Keratinocyte (primary cell): ENCODE measurements around the gene YEATS4. TPM values are rescaled to one million over a fixed set of nuclear protein-coding genes. Genes with fewer than 3 reads are reported as not detected.

Experiments used
- DNase-seq: peaks from one replicate; pipeline ENCODE4 v3.0.0-alpha.2; 2011; ENCODE audit warnings: low read depth, missing footprints, low spot score
- FAIRE-seq: peaks from 2 replicates; lab custom pipeline; 2011; peaks lifted over from hg19 to GRCh38; lab: Jason Lieb, UNC
- H2AFZ ChIP-seq: 2 replicates; pipeline ENCODE4 v1.6.0; 2012; ENCODE audit warnings: low read length, control low read depth, inconsistent platforms; ENCODE audit not compliant: control insufficient read depth
- H3K27ac ChIP-seq: 2 replicates; pipeline ENCODE4 v1.5.1; 2011; ENCODE audit warnings: low read length; ENCODE audit not compliant: control insufficient read depth, insufficient read depth
- H3K27me3 ChIP-seq: 3 replicates; pipeline ENCODE4 v1.6.0; 2011; ENCODE audit warnings: low read length; ENCODE audit not compliant: control insufficient read depth, insufficient read depth; ENCODE audit errors: extremely low read depth
- H3K36me3 ChIP-seq, 2 experiments: 2 replicates in 1 of 2; 3 replicates in 1 of 2; pipeline ENCODE4 v1.5.1; 2011; ENCODE audit warnings: low read length in 2 of 2, mild to moderate bottlenecking in 1 of 2; ENCODE audit not compliant: control insufficient read depth in 2 of 2, insufficient read depth in 2 of 2; ENCODE audit errors: extremely low read depth in 1 of 2
- H3K4me1 ChIP-seq: 3 replicates; pipeline ENCODE4 v1.5.1; 2011; ENCODE audit warnings: low read length; ENCODE audit not compliant: control insufficient read depth, insufficient read depth; ENCODE audit errors: extremely low read depth
- H3K4me2 ChIP-seq: 3 replicates; pipeline ENCODE4 v1.6.0; 2011; ENCODE audit warnings: low read depth, low read length; ENCODE audit not compliant: control insufficient read depth, insufficient read depth; ENCODE audit errors: extremely low read depth
- H3K4me3 ChIP-seq, 3 experiments: fragments of 200-600 bp in 1 of 3; sonication (generic) in 1 of 3; 2 replicates in 2 of 3; 3 replicates in 1 of 3; pipeline ENCODE4 v1.5.1; 2011 to 2016; ENCODE audit warnings: low read length in 3 of 3, mild to moderate bottlenecking in 3 of 3, control low read depth in 2 of 3, inconsistent platforms in 1 of 3, low read depth in 1 of 3, mixed read lengths in 1 of 3, mixed run types in 1 of 3, moderate library complexity in 1 of 3; ENCODE audit not compliant: control insufficient read depth in 2 of 3, insufficient read depth in 2 of 3; ENCODE audit errors: extremely low read depth in 1 of 3
- H3K79me2 ChIP-seq: 2 replicates; pipeline ENCODE4 v1.6.0; 2012; ENCODE audit warnings: low read length; ENCODE audit not compliant: control insufficient read depth, insufficient read depth
- H3K9ac ChIP-seq: 3 replicates; pipeline ENCODE4 v1.6.0; 2011; ENCODE audit warnings: low read length; ENCODE audit not compliant: control insufficient read depth, insufficient read depth; ENCODE audit errors: extremely low read depth
- H3K9me1 ChIP-seq: 3 replicates; pipeline ENCODE4 v1.6.0; 2011; ENCODE audit warnings: low read length; ENCODE audit not compliant: control insufficient read depth, insufficient read depth; ENCODE audit errors: extremely low read depth
- H3K9me3 ChIP-seq: 2 replicates; pipeline ENCODE4 v1.5.1; 2012; ENCODE audit warnings: low read depth, low read length; ENCODE audit not compliant: control insufficient read depth
- H4K20me1 ChIP-seq: 3 replicates; pipeline ENCODE4 v1.6.0; 2011; ENCODE audit warnings: low read length; ENCODE audit not compliant: control insufficient read depth, insufficient read depth; ENCODE audit errors: extremely low read depth
- CTCF ChIP-seq, 3 experiments: IDR thresholded peaks in 1 of 3; conservative IDR thresholded peaks in 1 of 3; optimal IDR thresholded peaks in 1 of 3; 2 replicates in 2 of 3; 3 replicates in 1 of 3; pipeline versions ENCODE3 to v1.5.1; 2011; ENCODE audit warnings: low read length in 3 of 3, mild to moderate bottlenecking in 3 of 3, moderate library complexity in 2 of 3, control low read depth in 1 of 3, inconsistent platforms in 1 of 3; ENCODE audit not compliant: insufficient read depth in 2 of 3; ENCODE audit errors: extremely low read depth in 1 of 3
- EZH2 ChIP-seq: IDR thresholded peaks from one replicate; pipeline ENCODE4 v1.6.1; 2012; ENCODE audit warnings: inconsistent platforms, mild to moderate bottlenecking, low read length, moderate library complexity
- dilution Hi-C: fragments of 300-500 bp; cut with MboI; formaldehyde crosslinking; loops from one replicate; pipeline ENCODE4 v1.7.0; 2020; ENCODE audit warnings: low sequenced_read_pairs; ENCODE audit not compliant: extremely low pct_ligation_motif_present
- polyA plus RNA-seq, 5 experiments: library from polyadenylated mRNA; depleted of rRNA in 3 of 5; stranded (reverse) in 3 of 5; stranded (forward) in 1 of 5; unstranded in 1 of 5; fragments of >200 nt; gene quantifications; 1 replicate in 1 of 5; 2 replicates in 3 of 5; 3 replicates in 1 of 5; pipeline versions ENCODE4 v1.2.1 to v1.2.3, GENCODE V29; 2011 to 2012; ENCODE audit warnings: missing spikeins in 2 of 5, low read depth in 1 of 5, low replicate concordance in 1 of 5

The YEATS4 gene
- polyA plus RNA-seq, 1 donor (not counting 4 experiments of a cell fraction or from before 2014, with no cell fraction given) = 21.0 TPM

DNA sequence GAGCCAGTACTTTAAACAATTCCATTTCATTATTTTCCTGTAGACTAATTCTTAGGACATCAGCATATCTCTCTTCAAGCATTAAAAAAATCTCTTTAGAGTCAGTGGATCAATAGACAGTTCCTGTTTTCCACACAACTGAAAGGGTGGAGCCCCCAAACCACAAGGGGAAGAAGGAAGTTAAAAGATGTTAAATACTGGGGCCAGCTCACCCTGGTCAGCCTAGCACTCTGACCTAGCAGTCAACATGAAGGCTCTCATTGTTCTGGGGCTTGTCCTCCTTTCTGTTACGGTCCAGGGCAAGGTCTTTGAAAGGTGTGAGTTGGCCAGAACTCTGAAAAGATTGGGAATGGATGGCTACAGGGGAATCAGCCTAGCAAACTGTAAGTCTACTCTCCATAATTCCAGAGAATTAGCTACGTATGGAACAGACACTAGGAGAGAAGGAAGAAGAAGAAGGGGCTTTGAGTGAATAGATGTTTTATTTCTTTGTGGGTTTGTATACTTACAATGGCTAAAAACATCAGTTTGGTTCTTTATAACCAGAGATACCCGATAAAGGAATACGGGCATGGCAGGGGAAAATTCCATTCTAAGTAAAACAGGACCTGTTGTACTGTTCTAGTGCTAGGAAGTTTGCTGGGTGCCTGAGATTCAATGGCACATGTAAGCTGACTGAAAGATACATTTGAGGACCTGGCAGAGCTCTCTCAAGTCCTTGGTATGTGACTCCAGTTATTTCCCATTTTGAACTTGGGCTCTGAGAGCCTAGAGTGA lies 11.2 kb upstream of the YEATS4 start, which contains the start of gene LYZ:
Gene LYZ (plus strand): TSS at position 220 of the 777 bp plus-strand sequence. CDS start 28 bp downstream, at position 248.
- Histone ChIP-seq H3K4me1 (no peaks in the 10 kb centered on the region), H3K27me3 (no peaks in the 10 kb centered on the region), H3K27ac (no peak within 1 kb of the TSS), H2AFZ (no peak within 1 kb of the TSS), H3K79me2 (no peaks in the 10 kb centered on the region), H4K20me1 (no peaks in the 10 kb centered on the region), H3K9me3 (no peaks in the 10 kb centered on the region), H3K9me1 (no peaks in the 10 kb centered on the region), H3K36me3 (no peaks in the 10 kb centered on the region), H3K4me3 (no peak within 1 kb of the TSS), H3K9ac (no peak within 1 kb of the TSS), H3K4me2 (no peak within 1 kb of the TSS)
- FAIRE-seq (no peak), DNase-seq (no peak)
- TF ChIP-seq CTCF (optimal IDR thresholded peaks at IDR 0.05 in 1 of 3, IDR thresholded peaks at IDR 0.05 in 1 of 3, conservative IDR thresholded peaks at IDR 0.05 in 1 of 3; ENCODE audit: extremely low read depth in 1 of 3, insufficient read depth in 2 of 3, low read length in 3 of 3) = no peak
- dilution Hi-C loops = no loop called here

DNA sequence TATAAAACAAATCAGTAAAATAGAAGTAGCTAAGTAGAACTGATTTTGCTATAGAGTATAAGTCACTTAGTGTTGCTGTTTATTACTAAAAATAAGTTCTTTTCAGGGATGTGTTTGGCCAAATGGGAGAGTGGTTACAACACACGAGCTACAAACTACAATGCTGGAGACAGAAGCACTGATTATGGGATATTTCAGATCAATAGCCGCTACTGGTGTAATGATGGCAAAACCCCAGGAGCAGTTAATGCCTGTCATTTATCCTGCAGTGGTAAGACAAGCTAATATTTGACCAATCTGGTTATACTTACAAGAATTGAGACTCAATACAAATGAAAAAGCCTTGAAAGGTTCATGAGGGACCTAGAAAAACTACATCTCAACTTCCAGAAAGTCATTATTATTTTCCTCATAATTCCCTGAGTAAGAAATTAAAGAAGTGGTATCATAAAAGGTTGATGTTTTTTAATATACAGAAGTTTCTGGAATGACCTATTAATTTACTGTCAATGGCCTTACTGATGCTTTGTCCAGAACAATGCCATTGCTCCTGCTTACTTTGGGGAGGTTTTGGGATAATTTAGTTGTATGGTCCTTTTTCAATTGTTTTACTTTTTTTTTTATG lies 9.4 kb upstream of the YEATS4 start:
- H3K27ac ChIP-seq = no peak overlapping the region
- no peaks in the 10 kb centered on the region for H3K36me3 ChIP-seq
- FAIRE-seq (no peak), DNase-seq (no peak)
- H3K79me2 ChIP-seq = no peaks in the 10 kb centered on the region
- H3K4me3 ChIP-seq = no peak overlapping the region
- H3K4me1 ChIP-seq = no peaks in the 10 kb centered on the region
- H3K9me3 ChIP-seq = no peaks in the 10 kb centered on the region
- H3K9ac ChIP-seq = no peak overlapping the region
- dilution Hi-C loops = no loop called here
- no peak overlapping the region for H2AFZ ChIP-seq
- no peaks in the 10 kb centered on the region for H3K27me3 ChIP-seq
- TF ChIP-seq EZH2 = no peak
- no peak for TF ChIP-seq CTCF (optimal IDR thresholded peaks at IDR 0.05 in 1 of 3, IDR thresholded peaks at IDR 0.05 in 1 of 3, conservative IDR thresholded peaks at IDR 0.05 in 1 of 3; ENCODE audit: extremely low read depth in 1 of 3, insufficient read depth in 2 of 3, low read length in 3 of 3)
- no peaks in the 10 kb centered on the region for H3K9me1 ChIP-seq
- no peak overlapping the region for H3K4me2 ChIP-seq
- H4K20me1 ChIP-seq = no peaks in the 10 kb centered on the region
